H1 (cell line): ENCODE results near the gene TRIM56. TPM values are rescaled to one million over a fixed set of nuclear protein-coding genes. Genes with fewer than 3 reads are reported as not detected.

ENCODE experiments used
- KDM5A ChIP-seq: fragments of 200-600 bp; IDR thresholded peaks from 2 replicates; pipeline ENCODE4 v1.7.1; 2012; ENCODE audit warnings: mild to moderate bottlenecking, low read length, inconsistent platforms, mixed read lengths
- SIN3A ChIP-seq, 2 experiments: IDR thresholded peaks in 1 of 2; conservative IDR thresholded peaks in 1 of 2; 2 replicates each; pipeline ENCODE4 v1.6.1; 2011 to 2012; ENCODE audit warnings: low read length in 2 of 2, improper control_type of control experiment in 1 of 2, low read depth in 1 of 2, mild to moderate bottlenecking in 1 of 2
- TCF12 ChIP-seq: IDR thresholded peaks from 2 replicates; pipeline ENCODE4 v1.6.1; 2011; ENCODE audit warnings: low read depth, mild to moderate bottlenecking, low read length
- polyA plus RNA-seq, 7 experiments: library from polyadenylated mRNA; depleted of rRNA in 3 of 7; stranded (reverse) in 5 of 7; unstranded in 2 of 7; fragments of >200 nt in 5 of 7; fragments of 200-250 nt in 2 of 7; gene quantifications; 1 replicate in 5 of 7; 2 replicates in 1 of 7; 4 replicates in 1 of 7; pipeline versions ENCODE4 v1.2.1 to v1.2.3, GENCODE V29; 2011 to 2013; ENCODE audit warnings: missing spikeins in 2 of 7, mixed read lengths in 2 of 7
- total RNA-seq: library from RNA; stranded (reverse); fragmentation: NEBNext Ultra II Directional; extraction: Animal tissue kit (Norgen Biotek cat#: 25700); gene quantifications from 2 replicates; pipeline ENCODE4 v1.2.1, GENCODE V29; 2021

The TRIM56 gene
- total and polyA plus RNA-seq, 2 of the 8 experiments (the other 6 are each of a cell fraction or from before 2014, with no cell fraction given): 2.0 to 17.5 TPM

DNA sequence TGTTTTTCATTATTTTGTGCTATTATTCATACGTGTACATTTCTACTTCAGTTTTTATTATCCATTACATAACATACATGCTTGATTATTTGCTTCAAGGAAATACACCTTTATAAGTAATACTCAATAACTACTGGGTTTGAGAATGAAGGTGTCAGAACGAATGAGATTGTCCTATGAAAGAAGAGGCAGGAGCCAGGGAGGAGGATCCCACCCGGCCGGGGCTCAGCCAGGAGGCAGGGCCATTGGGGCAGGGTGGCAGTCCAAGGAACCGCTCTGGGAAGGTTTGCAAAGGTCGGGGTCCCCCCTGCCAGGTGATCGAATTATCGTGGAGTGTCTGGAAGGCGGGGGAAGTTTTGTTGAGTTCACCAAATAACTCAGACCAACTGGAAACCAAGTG, 9.1 kb downstream of the TRIM56 start (continued):
- no peak for TF ChIP-seq SIN3A (conservative IDR thresholded peaks at IDR 0.05 in 1 of 2, IDR thresholded peaks at IDR 0.05 in 1 of 2; ENCODE audit: low read depth in 1 of 2, low read length in 2 of 2)
- TF ChIP-seq TCF12: no peak
- no peak for TF ChIP-seq KDM5A
